Measurements from ENCODE around the gene RNU6-1. TPM values are rescaled to one million over a fixed set of nuclear protein-coding genes. Genes with fewer than 3 reads are reported as not detected.

RNU6-1 gene
- total RNA-seq, 1 experiment from 2014 or later: not detected

- ATAC-seq (no peak), DNase-seq (ENCODE audit: low spot score) (no peak)
- peak overlapping the region; percentile 64 for H3K4me3 Mint-ChIP-seq
- H3K27ac Mint-ChIP-seq: no peak overlapping the region
- CTCF ChIA-PET: interaction anchor here (0.9 to 2.1 kb wide), 4 partner anchors 20 to 271 kb away, joined by 3 to 12 read pairs (median 8); partner anchors contain the start of gene PIAS1
- peaks cover 16% of the 10 kb centered on the region for H3K27me3 Mint-ChIP-seq (ENCODE audit: low read depth)
- H3K36me3 Mint-ChIP-seq: no peaks in the 10 kb centered on the region
- no peaks in the 10 kb centered on the region for H3K9me3 Mint-ChIP-seq
- POLR2A ChIA-PET: interaction anchor here (1.1 kb wide), 1 partner anchor 33 kb away, joined by 5 read pairs; no protein-coding TSS in a partner anchor
- peaks cover 26% of the 10 kb centered on the region for H3K4me1 Mint-ChIP-seq
- no peak for TF ChIP-seq ZNF121 (CRISPR knock-in tag; IDR thresholded peaks at IDR 0.05)
- TF ChIP-seq TCF7 (CRISPR knock-in tag; IDR thresholded peaks at IDR 0.05; ENCODE audit: low read depth): no peak
- TF ChIP-seq ERG (CRISPR knock-in tag; IDR thresholded peaks at IDR 0.05): no peak
- TF ChIP-seq FOXP4 (CRISPR knock-in tag; IDR thresholded peaks at IDR 0.05): no peak
- no peak for TF ChIP-seq ESRRA (CRISPR knock-in tag; IDR thresholded peaks at IDR 0.05; ENCODE audit: borderline replicate concordance)
- TF ChIP-seq GTF2I (CRISPR knock-in tag; conservative IDR thresholded peaks at IDR 0.05): no peak
- no peak for TF ChIP-seq OVOL2 (CRISPR knock-in tag; IDR thresholded peaks at IDR 0.05; ENCODE audit: borderline replicate concordance)
Measured at GRCh38 chr15:67884009-67884408, 44.2 kb upstream of the RNU6-1 start.

- ATAC-seq (no peak; the same call in 1 of the 2 replicates), DNase-seq (ENCODE audit: low spot score) (no peak)
- ChIA-PET CTCF (interaction anchor here (0.9 to 2.1 kb wide), 4 partner anchors 20 to 272 kb away, joined by 3 to 12 read pairs (median 8); partner anchors contain the start of gene PIAS1), POLR2A (interaction anchor here (0.7 to 1.1 kb wide), 2 partner anchors 32 to 72 kb away, joined by 3 to 5 read pairs; no protein-coding TSS in a partner anchor)
- 0 out of 2 replicates have a peak, but pooled peaks cover 3% of the 10 kb centered on the region for H3K9me3 Mint-ChIP-seq
- TF ChIP-seq MXD4 (CRISPR knock-in tag; IDR thresholded peaks at IDR 0.05; ENCODE audit: borderline replicate concordance): no peak
- no peak for TF ChIP-seq ERG (CRISPR knock-in tag; IDR thresholded peaks at IDR 0.05)
- TF ChIP-seq PRDM15 (CRISPR knock-in tag; IDR thresholded peaks at IDR 0.05): no peak
- TF ChIP-seq ZBTB21 (CRISPR knock-in tag; IDR thresholded peaks at IDR 0.05; ENCODE audit: borderline replicate concordance): no peak
- TF ChIP-seq ZBTB43 (CRISPR knock-in tag; IDR thresholded peaks at IDR 0.05): no peak
- no peak for TF ChIP-seq SMAD3 (CRISPR knock-in tag; IDR thresholded peaks at IDR 0.05; ENCODE audit: borderline replicate concordance)
- no peak for TF ChIP-seq ETV6 (CRISPR knock-in tag; IDR thresholded peaks at IDR 0.05)
- TF ChIP-seq ATF2 (CRISPR knock-in tag; IDR thresholded peaks at IDR 0.05; ENCODE audit: borderline replicate concordance, low read depth): no peak
- TF ChIP-seq CBFB (CRISPR knock-in tag; IDR thresholded peaks at IDR 0.05; ENCODE audit: low read depth): no peak
- TF ChIP-seq ESRRA (CRISPR knock-in tag; IDR thresholded peaks at IDR 0.05; ENCODE audit: borderline replicate concordance): no peak
- TF ChIP-seq ZNF232 (CRISPR knock-in tag; IDR thresholded peaks at IDR 0.05): no peak
- no peak for TF ChIP-seq KAT7 (CRISPR knock-in tag; IDR thresholded peaks at IDR 0.05; ENCODE audit: borderline replicate concordance)
- TF ChIP-seq ZSCAN18 (CRISPR knock-in tag; IDR thresholded peaks at IDR 0.05): no peak
- no peak for TF ChIP-seq ELF4 (CRISPR knock-in tag; IDR thresholded peaks at IDR 0.05; ENCODE audit: low read depth)
- TF ChIP-seq ZNF121 (CRISPR knock-in tag; IDR thresholded peaks at IDR 0.05): no peak
- no peak for TF ChIP-seq USF2 (CRISPR knock-in tag; IDR thresholded peaks at IDR 0.05)
- peaks cover 16% of the 10 kb centered on the region for H3K27me3 Mint-ChIP-seq (ENCODE audit: low read depth)
- H3K4me3 Mint-ChIP-seq: no peak overlapping the region
- peaks cover 26% of the 10 kb centered on the region for H3K4me1 Mint-ChIP-seq
- no peaks in the 10 kb centered on the region for H3K36me3 Mint-ChIP-seq
- H3K27ac Mint-ChIP-seq: no peak overlapping the region
Measured at GRCh38 chr15:67883234-67883773, 43.5 kb upstream of the RNU6-1 start.
